SW480 (cell line): ENCODE data around the gene BTNL3.
"Not testable (repeated sequence)": the region's sequence is repeated elsewhere in the genome, so short reads cannot be mapped to it uniquely, and the experiment has no call there.

Experiments
- DNase-seq: peaks from one replicate; pipeline ENCODE4 v3.0.0-alpha.2; 2016; ENCODE audit warnings: low spot score

BTNL3 gene, protein sequence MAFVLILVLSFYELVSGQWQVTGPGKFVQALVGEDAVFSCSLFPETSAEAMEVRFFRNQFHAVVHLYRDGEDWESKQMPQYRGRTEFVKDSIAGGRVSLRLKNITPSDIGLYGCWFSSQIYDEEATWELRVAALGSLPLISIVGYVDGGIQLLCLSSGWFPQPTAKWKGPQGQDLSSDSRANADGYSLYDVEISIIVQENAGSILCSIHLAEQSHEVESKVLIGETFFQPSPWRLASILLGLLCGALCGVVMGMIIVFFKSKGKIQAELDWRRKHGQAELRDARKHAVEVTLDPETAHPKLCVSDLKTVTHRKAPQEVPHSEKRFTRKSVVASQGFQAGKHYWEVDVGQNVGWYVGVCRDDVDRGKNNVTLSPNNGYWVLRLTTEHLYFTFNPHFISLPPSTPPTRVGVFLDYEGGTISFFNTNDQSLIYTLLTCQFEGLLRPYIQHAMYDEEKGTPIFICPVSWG

DNA sequence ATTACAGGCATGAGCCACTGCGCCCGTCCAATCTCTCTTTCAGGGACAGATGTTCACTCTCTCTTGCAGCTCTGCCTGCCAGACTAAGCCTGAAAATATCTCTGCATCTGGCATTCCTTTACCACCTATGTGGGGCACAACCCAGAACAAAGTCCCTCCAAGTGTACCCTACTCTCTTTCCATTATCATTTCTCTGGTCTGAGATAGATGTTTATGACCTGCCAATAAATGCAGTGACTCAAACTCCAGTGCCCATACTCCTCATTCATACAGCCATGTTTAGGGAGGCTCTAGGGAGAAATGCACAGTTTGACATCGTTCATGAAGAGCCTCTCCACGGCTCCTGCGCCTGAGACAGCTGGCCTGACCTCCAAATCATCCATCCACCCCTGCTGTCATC, at the start of gene BTNL3:
TSS of gene BTNL3 (plus strand) at position 255 of the 400 bp plus-strand sequence. CDS start 183 bp downstream, outside the sequence.
- DNase-seq = no peak

DNA sequence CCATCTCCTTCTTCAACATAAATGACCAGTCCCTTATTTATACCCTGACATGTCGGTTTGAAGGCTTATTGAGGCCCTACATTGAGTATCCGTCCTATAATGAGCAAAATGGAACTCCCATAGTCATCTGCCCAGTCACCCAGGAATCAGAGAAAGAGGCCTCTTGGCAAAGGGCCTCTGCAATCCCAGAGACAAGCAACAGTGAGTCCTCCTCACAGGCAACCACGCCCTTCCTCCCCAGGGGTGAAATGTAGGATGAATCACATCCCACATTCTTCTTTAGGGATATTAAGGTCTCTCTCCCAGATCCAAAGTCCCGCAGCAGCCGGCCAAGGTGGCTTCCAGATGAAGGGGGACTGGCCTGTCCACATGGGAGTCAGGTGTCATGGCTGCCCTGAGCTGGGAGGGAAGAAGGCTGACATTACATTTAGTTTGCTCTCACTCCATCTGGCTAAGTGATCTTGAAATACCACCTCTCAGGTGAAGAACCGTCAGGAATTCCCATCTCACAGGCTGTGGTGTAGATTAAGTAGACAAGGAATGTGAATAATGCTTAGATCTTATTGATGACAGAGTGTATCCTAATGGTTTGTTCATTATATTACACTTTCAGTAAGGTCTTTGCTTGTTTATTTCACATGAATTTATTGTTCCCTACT, 38.2 kb upstream of the BTNL3 start:
- DNase-seq = no peak

DNA sequence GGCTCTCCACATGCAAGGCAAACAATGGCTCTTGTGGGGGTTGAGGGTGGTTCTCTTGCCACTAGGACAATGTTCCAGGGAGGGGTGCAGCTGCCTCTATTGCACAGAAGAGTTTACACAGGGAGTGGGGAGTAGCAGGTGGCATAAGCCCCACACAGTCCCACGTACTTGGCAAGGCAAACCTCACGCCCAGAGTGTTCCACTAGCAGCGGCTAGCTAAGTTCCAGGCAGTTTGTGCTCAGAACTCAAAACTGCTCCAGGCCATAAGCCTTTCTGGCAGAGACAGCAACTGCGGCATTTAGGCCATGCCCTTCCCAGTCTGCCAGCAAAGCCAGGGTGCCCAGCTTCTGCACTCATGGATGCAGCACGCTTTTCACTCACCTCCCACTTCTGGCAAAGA, 29.0 kb upstream of the BTNL3 start:
- no peak for DNase-seq

DNA sequence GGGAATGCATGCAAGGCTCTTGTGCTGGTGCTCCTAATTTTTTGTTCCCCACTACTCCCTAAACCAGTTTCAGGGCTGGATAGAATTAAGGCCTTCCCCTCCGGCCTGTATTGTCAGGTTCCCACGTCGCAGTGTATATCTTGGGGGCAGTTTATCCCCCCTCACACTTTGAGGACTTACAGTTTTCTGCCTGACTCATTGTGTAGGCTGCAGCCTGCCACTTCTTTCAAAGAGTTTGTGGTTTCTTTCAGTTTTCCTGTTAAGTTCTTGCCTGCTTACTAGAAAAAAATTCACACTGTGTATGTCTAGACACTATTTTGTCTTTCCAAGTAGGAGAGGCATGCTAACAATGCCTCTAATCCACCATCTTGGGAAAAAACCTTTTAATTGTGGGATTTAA, 28.4 kb upstream of the BTNL3 start:
- DNase-seq = no peak

DNA sequence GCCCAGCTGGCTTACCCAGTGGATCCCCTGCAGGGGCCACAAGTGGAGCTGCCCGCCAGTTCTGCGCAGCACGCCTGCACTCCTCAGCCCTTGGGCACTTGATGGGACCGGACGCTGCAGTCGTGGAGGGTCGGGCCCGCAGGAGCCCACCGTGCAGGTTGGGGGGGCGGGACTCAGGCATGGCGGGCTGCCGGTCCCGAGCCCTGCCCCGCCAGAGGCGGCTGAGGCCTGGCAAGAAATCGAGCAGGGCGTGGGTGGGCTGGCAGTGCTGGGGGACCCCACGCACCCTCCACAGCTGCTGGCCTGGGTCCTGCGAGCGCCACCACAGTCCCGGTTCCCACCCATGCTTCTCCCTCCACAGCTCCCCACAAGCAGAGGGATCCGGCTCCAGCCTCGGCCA, 19.2 kb upstream of the BTNL3 start:
- DNase-seq = no peak

DNA sequence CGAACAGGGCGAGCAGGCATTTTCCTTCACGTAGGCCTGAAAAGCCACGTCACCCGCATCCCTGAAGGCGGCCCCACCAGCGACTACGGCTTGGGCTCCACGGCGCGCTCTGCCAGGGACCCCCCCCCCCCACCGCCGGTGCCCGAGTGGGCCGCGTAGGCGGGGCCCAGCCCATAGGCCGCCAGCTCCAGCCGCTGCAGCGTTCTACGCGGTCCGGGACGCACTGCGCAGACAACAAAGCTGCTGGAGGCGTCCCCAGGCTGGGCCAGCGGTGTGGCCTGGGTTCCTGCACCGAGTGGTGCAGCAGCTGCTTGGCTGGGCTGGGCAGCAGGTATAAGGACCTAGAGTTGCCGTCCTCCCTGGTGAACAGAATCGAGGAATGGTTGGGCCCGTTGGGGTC, 18.3 kb upstream of the BTNL3 start:
- DNase-seq = no peak

DNA sequence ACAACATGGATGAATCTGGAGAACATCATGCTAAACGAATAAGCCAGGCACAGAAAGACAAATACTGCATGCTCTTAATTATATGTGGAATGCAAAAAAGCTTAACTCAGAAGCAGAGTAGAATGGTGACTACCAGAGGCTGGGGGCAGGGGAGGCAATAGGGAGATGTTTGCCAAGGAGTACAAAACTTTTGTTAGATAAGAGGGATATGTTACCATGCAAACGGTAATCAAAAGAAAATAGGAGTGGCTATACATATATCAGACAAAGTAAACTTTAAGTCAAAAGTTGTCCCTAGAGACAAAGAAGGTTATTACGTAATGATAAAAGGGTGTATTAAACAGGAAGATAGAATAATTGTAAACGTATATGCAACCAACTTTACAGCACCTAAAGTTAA, 17.8 kb upstream of the BTNL3 start:
- no peak for DNase-seq

DNA sequence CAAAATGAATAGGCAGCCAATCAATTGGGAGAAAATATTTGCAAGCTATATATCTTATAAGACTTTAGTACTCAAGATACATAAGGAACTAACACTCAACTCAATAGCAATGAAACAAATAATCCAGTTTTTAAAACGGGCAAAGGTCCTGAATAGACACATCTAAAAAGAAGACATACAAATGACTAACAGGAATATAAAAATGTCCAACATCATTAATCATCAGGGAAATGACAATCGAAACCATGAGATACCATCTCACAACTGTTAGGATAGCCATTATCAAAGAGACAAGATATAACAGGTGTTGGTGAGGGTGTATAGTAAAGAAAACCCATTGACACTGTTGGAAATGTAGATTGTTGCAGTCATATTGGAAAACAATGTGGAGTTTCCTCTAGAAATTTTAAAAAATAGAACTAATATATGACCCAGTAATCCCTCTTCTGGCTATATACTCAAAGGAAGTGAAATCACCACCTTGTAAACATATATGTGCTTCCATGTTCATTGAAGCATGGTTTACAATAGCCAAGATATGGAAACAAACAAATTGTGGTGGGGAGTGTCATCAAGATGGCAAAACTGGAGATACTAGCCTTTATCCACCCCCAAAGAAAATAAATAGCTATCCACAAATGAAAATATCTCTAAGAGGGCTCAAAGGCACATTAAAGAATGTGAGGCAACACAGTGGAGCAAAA, 13.9 kb upstream of the BTNL3 start:
- no peak for DNase-seq

DNA sequence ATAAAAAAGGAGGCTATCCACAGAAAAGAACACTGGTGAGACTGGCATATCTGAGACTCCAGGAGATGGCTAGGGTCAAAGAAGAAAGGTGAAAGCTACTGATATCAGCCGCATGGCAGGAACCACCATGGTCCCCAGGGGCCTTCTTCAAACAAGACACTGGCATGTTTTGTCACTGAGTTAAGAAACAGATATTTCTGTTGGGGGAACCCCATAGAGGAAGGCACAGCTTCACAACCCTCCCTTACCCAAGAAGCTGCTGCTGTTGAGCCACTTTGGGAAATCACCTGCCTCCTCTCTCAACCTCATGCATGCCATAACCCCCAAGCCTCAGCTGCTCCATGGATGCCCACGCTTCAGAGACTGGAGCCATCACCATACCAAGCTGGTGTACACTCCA, 13.3 kb upstream of the BTNL3 start:
- no peak for DNase-seq

DNA sequence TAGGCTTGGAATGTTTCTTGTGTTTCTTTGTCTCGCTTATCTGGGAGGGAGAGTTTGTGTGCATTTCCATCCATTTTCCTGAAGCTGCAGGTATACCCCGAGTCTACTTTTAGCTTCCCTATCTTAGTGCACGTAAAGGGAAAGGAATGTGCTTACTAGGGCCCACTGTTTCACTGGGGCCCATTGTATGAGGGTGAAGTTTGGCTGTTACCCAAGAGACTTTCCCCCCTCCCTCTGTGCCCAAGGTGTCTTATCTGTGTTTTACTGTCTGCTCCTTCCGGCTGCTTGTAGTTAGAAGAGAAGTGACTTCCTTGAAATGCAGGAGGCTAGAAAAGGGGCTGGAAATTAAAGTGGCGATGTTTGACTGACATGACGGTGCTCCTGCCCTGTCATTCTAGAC, 12.1 kb upstream of the BTNL3 start:
- no peak for DNase-seq

DNA sequence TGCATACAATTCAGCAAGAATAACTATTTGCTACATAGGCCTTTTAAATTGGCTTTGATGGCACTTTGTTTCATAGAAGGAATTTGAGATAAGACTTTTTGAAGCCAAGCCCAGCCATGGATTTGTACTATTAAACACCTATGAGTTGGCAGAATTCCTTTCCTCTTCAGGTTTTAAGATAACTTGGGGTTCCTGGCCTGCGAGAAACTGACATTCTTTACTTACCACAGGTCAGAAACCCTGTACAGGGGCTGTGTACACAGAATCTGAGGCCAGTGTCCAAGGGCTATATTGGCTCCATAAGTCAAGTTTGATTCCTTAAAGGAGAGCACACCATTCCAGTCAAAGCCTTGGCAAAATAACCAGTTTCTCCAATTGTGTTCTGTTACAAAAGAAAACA, 10.8 kb upstream of the BTNL3 start:
- no peak for DNase-seq

DNA sequence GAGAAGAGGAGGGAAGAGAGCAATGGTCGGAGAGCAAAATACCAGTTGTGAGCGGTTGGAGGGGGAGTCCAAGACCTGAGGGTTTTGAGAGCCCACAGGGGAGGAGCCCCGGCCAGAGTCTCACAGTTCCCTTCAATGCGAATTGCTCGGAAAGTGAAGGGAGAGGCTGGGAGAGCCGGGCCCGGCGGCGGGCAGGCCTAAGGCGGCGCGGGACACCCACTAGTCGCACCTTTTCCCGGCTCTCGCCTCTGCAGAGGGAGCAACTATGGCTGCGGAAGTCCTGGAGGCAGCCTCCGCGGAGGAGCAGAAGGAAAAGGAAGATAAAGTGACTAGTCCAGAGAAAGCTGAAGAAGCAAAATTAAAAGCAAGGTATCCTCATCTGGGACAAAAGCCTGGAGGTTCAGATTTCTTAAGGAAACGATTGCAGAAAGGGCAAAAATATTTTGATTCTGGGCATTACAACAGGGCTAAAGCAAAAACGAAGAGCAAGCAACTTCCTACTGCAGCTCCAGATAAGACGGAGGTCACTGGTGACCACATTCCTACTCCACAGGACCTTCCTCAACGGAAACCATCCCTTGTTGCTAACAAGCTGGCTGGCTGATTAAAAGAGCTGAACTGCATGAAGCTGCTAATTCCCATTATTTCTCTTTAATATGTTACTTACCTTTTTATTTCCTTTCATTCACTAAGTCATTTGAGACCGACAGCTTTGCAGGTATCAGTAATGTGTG, 6.5 kb upstream of the BTNL3 start:
- DNase-seq = no peak

DNA sequence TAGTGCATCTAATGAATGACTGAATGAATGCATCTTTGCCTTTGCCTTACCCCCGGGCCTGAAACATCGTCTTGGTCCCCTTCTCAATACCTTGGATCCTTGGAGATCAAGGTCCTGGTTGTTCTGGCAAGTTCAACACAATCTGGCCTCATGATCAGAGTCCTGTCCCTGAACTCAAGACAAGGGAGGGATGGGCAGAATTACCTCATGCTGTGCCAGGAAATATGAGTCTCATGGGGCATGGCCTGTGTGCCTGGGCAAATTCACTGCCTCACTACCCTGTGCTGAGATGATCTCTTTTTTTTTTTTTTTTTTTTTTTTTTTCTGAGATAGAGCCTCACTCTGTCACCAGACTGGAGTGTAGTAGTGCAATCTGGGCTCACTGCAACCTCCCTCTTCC, 630 bp upstream of the BTNL3 start:
- no peak for DNase-seq

DNA sequence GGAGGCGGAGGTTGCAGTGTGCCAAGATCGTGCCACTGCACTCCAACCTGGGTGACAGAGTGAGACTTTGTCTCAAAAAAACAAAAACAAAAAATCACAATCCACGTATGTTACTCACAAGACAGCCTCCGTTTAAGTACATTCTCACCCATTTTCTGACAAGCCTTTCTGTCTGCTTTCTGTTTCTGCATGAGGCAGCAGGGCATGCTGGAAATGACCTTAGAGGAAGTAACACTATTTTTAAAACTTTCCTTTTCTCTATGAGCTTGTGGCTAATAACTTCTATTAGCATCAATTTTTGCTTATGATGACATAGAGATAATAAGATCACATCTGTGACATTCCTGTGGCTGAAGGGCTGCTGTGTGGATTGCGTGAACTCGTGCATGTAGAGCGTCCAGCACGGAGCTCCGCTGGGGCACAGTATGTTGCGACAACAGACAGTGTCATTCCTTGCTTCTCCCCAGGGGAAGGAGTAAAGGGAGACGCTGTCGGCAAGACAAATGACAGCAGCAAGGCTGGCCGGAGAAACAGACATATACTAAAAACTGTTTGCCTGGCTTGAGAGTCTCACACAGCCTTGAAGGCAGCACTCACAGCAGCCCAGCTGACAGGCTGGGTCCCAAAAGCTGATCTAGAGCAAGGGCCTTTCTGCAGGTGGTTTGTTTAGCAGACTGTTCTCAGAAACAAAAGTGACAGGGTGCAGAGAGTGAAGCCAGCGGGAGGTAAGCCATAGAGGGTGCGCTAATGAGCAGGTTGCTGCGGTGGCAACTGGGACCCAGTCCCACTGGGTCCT, 1.6 kb downstream of the BTNL3 start:
- DNase-seq = no peak

DNA sequence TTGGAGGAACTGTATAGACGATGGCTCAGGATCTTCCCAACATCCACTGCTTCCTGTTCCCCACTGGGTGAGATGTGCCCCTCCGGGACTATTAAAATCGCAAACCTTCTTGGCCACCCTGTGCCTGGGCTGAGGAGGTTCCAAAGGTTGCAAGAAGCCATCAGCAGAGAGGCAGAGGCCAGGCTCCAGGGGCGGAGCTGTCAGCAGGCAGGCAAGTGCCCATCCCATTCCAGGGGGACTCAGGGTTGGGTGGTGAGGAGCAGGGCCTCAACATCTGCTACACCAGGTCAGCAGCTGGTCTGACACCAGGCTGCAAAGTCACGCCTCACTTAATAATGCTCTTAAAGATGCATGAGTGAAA, 2.2 kb downstream of the BTNL3 start:
- DNase-seq = no peak

DNA sequence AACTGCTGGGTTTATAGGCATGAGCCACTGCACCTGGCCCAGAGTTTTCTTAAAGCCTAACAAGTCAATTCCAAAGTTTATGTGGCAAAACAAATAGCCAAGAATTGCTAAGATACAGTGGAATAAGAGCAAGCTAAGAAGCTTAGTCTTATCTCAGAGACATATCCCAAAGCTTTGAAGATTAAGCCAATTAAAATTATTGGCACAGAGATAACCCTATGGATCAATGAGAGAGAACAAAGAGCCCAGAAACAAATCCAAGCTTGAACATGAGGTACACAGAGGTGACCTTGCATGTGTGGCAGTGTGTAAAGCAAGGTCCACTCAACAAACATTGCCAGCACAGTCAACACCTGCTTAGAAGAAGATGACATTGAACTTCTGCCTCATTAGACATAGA, 13.3 kb downstream of the BTNL3 start:
- DNase-seq = no peak

DNA sequence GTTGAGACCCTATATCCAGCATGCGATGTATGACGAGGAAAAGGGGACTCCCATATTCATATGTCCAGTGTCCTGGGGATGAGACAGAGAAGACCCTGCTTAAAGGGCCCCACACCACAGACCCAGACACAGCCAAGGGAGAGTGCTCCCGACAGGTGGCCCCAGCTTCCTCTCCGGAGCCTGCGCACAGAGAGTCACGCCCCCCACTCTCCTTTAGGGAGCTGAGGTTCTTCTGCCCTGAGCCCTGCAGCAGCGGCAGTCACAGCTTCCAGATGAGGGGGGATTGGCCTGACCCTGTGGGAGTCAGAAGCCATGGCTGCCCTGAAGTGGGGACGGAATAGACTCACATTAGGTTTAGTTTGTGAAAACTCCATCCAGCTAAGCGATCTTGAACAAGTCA, 17.1 kb downstream of the BTNL3 start:
- DNase-seq = no peak

DNA sequence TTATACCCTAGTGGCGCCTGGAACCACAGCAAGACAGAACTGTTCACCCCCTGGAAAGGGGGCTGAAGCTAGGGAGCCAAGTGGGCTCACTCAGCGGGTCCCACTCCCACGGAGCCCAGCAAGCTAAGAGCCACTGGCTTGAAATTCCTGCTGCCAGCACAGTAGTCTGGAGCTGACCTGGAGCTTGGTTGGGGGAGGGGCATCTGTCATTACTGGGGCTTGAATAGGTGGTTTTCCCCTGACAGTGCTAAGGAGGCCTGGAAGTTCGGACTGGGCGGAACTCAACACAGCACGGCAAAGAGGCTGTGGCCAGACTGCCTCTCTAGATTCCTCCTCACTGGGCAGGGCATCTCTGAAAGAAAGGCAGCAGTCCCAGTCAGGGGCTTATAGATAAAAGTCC, 19.5 kb downstream of the BTNL3 start:
- DNase-seq = no peak

DNA sequence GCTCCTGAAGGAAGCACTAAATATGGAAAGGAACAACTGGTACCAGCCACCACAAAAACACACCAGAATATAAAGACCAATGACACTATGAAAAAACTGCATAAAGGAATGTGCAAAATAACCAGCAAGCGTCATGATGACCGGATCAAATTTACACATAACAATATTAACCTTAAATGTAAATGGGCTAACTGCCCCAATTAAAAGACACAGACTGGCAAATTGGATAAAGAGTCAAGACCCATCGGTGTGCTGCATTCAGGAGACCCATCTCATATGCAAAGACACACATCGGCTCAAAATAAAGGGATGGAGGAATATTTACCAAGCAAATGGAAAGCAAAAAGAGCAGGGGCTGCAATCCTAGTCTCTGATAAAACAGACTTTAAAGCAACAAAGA, 21.4 kb downstream of the BTNL3 start:
- DNase-seq = not testable (repeated sequence)

DNA sequence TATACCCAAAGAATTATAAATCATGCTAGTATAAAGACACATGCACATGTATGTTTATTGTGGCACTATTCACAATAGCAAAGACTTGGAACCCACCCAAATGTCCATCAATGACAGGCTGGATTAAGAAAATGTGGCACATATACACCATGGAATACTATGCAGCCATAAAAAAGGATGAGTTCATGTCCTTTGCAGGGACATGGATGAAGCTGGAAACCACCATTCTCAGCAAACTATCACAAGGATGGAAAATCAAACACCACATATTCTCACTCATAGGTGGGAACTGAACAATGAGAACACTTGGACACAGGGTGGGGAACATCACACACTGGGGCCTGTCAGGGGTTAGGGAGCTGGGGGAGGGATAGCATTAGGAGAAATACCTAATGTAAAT, 26.0 kb downstream of the BTNL3 start:
- DNase-seq = not testable (repeated sequence)

DNA sequence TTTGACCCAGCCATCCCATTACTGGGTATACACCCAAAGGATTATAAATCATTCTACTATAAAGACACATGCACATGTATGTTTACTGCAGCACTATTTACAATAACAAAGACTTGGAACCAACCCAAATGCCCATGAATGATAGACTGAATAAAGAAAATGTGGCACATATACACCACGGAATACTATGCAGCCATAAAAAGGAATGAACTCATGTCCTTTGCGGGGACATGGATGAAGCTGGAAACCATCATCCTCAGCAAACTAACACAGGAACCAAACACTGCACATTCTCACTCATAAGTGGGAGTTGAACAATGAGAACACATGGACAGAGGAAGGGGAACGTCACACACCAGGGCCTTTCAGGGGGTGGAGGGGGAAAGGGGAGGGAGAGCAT, 28.8 kb downstream of the BTNL3 start:
- DNase-seq = not testable (repeated sequence)

DNA sequence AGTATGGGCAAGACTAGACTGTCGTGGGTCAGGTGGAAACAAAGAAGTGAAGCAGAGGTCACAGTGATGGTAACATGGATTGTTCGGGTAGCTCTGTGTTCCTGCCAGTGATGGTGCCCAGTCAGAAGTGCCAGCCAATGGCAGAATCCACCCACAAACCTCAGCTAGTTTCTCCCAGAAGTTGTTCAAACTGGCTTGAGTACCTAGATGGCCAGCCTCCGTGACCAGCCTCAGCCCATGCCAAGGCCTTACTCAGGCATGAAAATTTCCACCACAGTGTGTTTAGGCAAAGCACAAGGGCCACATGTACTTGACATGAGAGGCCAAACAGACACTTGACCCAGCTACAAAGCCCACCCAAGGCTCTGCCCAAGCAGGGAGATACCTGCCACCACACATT, 32.0 kb downstream of the BTNL3 start:
- no peak for DNase-seq
